Central memory CD8-positive, alpha-beta T cell (primary cell): Measurements from ENCODE around the gene RPL31.

Experiments used
- ATAC-seq: fragments of 150-1000 bp; cut with Tn5 transposase; replicated peaks from 2 replicates; pipeline ENCODE4 v1.10.0; 2022; ENCODE audit warnings: mild to moderate bottlenecking, moderate FRiP score, moderate number of reproducible peaks; ENCODE audit not compliant: poor library complexity, severe bottlenecking; ENCODE audit errors: extremely low read depth
- DNase-seq, 2 donors: peaks; one replicate each; pipeline ENCODE4 v3.0.0; 2021; ENCODE audit warnings: low spot score in 2 of 2
- H3K27ac Mint-ChIP-seq: one replicate; pipeline ENCODE4 v1.8.0; 2022; ENCODE audit warnings: low read depth, mild to moderate bottlenecking, moderate library complexity, mixed read lengths
- H3K27me3 Mint-ChIP-seq: one replicate; pipeline ENCODE4 v1.8.0; 2022; ENCODE audit warnings: mixed read lengths
- H3K36me3 Mint-ChIP-seq: one replicate; pipeline ENCODE4 v1.8.0; 2022; ENCODE audit warnings: mild to moderate bottlenecking, moderate library complexity, mixed read lengths; ENCODE audit not compliant: insufficient read depth
- H3K4me1 Mint-ChIP-seq: one replicate; pipeline ENCODE4 v1.8.0; 2022; ENCODE audit warnings: mixed read lengths
- H3K4me3 Mint-ChIP-seq: one replicate; pipeline ENCODE4 v1.8.0; 2022; ENCODE audit warnings: mild to moderate bottlenecking, moderate library complexity, mixed read lengths
- H3K9me3 Mint-ChIP-seq: one replicate; pipeline ENCODE4 v1.8.0; 2022; ENCODE audit warnings: mixed read lengths

Gene RPL31

DNA sequence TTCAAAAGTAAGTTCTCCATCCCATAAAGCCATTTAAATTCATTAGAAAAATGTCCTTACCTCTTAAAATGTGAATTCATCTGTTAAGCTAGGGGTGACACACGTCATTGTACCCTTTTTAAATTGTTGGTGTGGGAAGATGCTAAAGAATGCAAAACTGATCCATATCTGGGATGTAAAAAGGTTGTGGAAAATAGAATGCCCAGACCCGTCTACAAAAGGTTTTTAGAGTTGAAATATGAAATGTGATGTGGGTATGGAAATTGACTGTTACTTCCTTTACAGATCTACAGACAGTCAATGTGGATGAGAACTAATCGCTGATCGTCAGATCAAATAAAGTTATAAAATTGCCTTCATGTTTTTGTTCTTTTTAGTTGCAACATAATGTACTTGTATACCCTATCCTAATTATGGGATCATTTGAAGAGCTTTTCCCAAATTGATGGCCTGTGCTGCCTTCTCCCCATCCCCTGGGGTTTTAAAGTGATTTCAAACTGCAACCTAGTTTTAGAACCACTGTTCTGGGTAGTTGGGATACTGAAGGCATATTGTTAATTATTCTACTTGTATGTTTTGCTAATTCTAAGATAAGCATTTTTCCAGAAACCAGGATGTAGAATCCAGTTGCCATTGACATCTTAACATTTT, 4.1 kb downstream of the RPL31 start:
- DNase-seq = no peak
- H3K9me3 Mint-ChIP-seq = no peaks in the 10 kb centered on the region
- H3K4me1 Mint-ChIP-seq = peaks cover 67% of the 10 kb centered on the region
- no peak overlapping the region for H3K27ac Mint-ChIP-seq
- ATAC-seq = no peak
- H3K4me3 Mint-ChIP-seq = no peak overlapping the region
- peaks cover 73% of the 10 kb centered on the region for H3K36me3 Mint-ChIP-seq
- H3K27me3 Mint-ChIP-seq = no peaks in the 10 kb centered on the region

DNA sequence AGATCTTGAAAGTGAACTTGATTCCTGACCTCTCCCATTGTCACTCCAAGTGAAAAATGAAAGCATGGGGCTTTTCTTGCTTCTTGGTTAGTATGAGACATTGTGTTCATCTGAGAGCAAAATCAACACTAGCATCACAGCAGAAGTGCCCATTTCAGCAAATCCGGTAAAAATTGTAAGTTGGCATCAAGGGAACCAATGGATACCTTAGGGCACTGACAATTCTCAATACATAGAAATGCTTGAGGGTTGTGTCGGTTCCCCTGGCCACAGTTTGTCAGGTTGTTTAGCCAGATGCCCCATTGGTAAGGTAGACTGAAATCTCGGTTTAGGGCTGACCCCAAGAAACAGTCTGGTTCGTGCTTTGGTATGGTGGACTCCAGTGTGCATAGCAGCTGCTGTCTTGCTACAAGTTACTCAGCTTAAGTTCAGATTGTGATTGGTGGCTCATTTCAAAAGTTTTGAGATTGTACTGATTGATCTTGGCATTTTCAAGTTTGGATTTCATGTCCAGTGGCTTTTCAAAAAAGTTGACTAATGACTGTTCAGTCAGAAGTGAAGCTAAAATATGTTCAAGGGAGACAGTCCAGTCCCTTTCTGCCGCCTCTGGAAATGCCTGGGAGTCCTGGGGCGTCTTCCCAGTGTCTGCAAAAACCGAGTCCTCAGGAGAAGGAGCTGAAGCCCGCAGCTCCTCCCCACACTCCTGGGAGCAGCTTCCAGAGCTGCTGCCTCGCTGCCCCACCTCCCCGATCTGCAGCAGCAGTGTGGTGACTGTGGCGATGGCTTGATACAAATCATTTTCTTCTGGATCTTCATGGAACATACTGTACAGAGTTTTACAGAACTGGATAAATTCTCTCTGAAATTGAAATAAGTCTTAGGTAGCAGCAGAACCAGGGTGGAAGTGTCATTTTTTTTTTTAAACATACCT, 5.6 kb downstream of the RPL31 start:
- DNase-seq = no peak
- Mint-ChIP-seq H3K4me1 (peaks cover 65% of the 10 kb centered on the region), H3K36me3 (peaks cover 73% of the 10 kb centered on the region), H3K4me3 (no peak overlapping the region), H3K9me3 (no peaks in the 10 kb centered on the region), H3K27ac (no peak overlapping the region), H3K27me3 (no peaks in the 10 kb centered on the region)
- no peak for ATAC-seq

DNA sequence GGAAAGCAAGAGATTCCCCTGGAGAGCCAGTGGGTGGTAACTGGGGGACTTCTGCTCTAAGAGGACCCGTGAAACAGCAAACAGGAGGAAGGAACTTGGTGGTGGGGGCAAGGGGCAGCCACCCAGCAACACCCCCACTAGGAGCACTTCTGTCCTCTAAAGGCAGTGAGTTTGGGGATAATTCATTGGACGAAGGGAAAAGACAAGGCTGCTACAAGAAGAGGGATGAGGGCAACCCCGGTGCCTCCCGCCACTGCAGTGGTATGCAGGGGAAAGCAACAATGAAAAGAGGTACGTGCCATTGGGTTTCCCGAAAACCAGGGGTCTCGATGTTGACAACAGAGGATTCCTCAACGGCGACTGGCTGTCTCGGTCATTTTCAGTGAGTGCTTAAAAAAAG, 9.1 kb downstream of the RPL31 start:
- Mint-ChIP-seq H3K36me3 (peaks cover 48% of the 10 kb centered on the region), H3K9me3 (no peaks in the 10 kb centered on the region), H3K4me3 (no peak overlapping the region), H3K27me3 (no peaks in the 10 kb centered on the region), H3K4me1 (peaks cover 34% of the 10 kb centered on the region), H3K27ac (peak overlapping the region; percentile 72)
- DNase-seq = no peak
- ATAC-seq = no peak

DNA sequence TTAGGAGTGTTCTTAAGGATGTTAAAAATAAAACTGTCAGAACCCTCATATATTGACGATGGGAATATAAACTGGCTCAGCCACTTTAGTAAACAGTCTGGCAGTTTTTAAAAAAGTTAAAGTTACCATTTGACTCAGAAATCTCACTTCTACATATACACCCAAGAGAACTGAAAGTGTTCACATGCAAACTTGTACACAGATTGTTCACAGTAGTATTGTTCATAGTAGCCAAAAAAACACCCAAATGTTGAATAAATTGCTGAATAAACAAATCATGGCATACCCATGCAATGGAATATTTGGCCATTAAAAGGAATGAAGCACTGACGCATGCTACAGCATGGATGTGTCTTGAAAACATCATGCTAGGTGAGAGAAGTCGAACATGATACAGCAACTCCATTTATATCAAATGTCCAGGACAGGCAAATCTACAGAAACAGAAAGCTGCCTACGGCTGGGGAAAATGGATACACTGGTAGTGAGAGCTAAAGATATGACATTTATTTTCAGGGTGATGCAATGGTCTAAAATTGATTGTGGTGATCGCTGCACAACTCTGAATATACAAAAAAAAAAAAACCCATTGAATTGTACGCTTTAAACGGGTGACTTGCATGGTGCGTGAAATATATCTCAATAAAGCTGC, 10.1 kb downstream of the RPL31 start:
- no peaks in the 10 kb centered on the region for H3K9me3 Mint-ChIP-seq
- H3K36me3 Mint-ChIP-seq = peaks cover 45% of the 10 kb centered on the region
- peaks cover 31% of the 10 kb centered on the region for H3K4me1 Mint-ChIP-seq
- no peaks in the 10 kb centered on the region for H3K27me3 Mint-ChIP-seq
- H3K27ac Mint-ChIP-seq = no peak overlapping the region
- DNase-seq (no peak), ATAC-seq (no peak)
- H3K4me3 Mint-ChIP-seq = no peak overlapping the region

DNA sequence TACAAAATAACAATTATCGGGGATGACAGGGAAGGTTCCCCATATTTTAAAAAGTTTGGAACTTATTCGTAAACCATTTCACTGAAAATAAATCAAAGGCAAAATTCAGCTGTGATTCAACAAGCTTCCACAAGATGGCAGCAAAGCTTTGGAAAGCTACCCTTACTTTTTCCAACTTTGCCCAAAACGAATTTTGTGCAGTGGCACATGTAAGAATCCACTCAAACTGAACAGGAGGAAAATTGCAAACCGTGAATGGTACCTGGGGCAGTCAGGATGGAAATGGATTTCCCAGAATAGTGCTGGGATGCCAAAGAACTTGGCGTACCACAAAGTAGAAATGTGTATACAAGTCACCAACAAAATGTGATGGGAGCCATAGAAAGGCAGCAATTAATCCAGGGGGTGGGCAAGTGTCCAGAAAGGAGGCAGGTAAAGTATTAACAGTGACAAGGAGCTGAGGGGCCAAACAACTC, 10.7 kb downstream of the RPL31 start:
- Mint-ChIP-seq H3K36me3 (peaks cover 40% of the 10 kb centered on the region), H3K27me3 (no peaks in the 10 kb centered on the region), H3K9me3 (no peaks in the 10 kb centered on the region), H3K27ac (no peak overlapping the region), H3K4me3 (no peak overlapping the region), H3K4me1 (peaks cover 26% of the 10 kb centered on the region)
- ATAC-seq = no peak
- DNase-seq = no peak

DNA sequence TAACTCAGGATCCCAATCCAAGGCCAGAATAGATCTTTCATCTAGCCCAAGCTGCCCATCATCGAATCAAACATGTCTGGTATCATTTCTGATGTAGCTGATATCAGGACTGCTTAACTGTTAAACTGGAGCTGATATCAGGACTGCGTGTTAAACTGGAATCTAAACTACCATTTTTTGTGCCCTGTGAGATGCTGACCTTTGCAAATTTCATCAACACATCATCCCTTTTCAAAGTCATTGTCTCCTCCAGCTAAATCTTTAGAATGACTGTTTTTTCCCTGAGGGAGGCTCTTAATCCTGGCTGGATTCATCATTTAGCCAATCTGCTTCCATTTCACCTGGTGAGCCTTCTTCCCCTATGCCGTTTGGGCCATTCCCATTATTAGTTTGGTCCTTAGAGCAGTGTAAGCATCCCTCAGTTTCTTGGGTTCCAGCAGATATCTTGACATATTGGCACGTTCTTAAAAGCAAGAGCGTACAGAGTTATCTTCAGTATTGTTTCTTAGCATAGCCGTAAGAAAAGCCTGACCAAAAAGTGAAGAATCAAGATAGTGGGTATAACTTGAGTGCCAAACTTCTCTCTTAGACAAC, 12.3 kb downstream of the RPL31 start:
- no peak for ATAC-seq
- no peak overlapping the region for H3K27ac Mint-ChIP-seq

DNA sequence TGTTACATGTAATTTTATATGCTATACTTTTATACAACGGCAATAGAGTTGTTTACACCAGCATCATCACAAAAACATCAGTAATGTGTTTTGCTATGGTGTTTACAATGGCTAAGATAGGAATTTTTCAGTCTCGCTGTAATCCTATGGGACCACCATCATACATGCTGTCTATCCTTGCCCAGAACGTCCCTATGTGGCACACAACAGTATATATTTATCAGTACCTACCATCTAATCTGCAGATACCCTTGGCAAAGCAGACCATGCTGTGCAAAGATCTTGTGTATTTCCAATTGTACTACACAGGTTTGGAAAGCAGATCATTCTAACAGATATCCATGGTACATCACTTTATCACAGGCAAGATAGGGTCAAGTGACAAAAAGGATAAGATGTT, 15.3 kb downstream of the RPL31 start:
- Mint-ChIP-seq H3K27me3 (no peaks in the 10 kb centered on the region), H3K4me3 (no peak overlapping the region), H3K36me3 (peaks cover 14% of the 10 kb centered on the region), H3K4me1 (peaks cover 6% of the 10 kb centered on the region), H3K9me3 (no peaks in the 10 kb centered on the region), H3K27ac (no peak overlapping the region)
- no peak for DNase-seq
- ATAC-seq = no peak

More for the DNA sequence above, 12.3 kb downstream of the RPL31 start:
- Mint-ChIP-seq H3K4me1 (peaks cover 18% of the 10 kb centered on the region), H3K27me3 (no peaks in the 10 kb centered on the region), H3K4me3 (no peak overlapping the region), H3K36me3 (peaks cover 26% of the 10 kb centered on the region), H3K9me3 (no peaks in the 10 kb centered on the region)
- no peak for DNase-seq

DNA sequence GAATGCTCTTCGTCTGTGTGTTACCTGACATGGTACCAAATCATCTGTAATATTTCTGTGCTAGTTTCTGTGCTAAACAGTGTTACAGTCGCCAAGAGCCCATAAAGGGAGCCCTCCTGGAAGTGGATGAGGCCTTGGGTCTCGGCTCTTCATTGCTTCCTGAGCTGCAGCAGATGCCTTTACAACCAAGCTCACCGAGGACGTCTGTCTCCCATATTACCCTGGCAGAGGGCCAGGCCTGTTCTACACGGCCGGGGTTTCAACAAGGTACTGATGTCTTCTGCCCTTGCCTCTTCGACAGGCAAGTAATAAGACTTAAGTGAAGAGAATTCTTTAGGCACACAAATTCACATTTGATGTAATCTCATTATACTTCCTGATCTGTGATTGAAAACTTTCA, 16.8 kb downstream of the RPL31 start:
- Mint-ChIP-seq H3K4me3 (no peak overlapping the region), H3K4me1 (no peaks in the 10 kb centered on the region), H3K27me3 (no peaks in the 10 kb centered on the region), H3K36me3 (peaks cover 9% of the 10 kb centered on the region), H3K27ac (no peak overlapping the region), H3K9me3 (no peaks in the 10 kb centered on the region)
- no peak for DNase-seq
- no peak for ATAC-seq

DNA sequence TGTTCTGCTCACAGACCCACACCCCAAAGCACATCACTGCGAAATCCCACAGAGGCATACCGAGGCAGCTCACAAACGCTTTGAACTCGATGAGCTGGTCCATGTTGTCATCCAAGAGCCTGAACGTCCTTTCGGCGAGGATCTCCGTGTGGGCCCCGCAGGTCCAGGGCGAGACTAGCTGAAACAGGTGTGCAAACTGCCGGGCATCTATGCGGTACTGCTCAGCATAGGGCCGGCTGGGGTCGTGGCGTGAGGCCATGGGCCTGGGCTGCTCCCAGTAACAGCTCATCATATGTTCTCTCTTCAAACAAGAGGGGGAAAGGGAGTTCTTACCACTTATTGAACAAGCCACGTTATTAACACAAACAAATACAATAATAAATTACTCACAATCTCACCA, 20.1 kb downstream of the RPL31 start:
- no peaks in the 10 kb centered on the region for H3K9me3 Mint-ChIP-seq
- H3K4me3 Mint-ChIP-seq = no peak overlapping the region
- peaks cover 4% of the 10 kb centered on the region for H3K36me3 Mint-ChIP-seq
- H3K27me3 Mint-ChIP-seq = no peaks in the 10 kb centered on the region
- no peaks in the 10 kb centered on the region for H3K4me1 Mint-ChIP-seq
- ATAC-seq (no peak), DNase-seq (no peak)
- H3K27ac Mint-ChIP-seq = no peak overlapping the region

DNA sequence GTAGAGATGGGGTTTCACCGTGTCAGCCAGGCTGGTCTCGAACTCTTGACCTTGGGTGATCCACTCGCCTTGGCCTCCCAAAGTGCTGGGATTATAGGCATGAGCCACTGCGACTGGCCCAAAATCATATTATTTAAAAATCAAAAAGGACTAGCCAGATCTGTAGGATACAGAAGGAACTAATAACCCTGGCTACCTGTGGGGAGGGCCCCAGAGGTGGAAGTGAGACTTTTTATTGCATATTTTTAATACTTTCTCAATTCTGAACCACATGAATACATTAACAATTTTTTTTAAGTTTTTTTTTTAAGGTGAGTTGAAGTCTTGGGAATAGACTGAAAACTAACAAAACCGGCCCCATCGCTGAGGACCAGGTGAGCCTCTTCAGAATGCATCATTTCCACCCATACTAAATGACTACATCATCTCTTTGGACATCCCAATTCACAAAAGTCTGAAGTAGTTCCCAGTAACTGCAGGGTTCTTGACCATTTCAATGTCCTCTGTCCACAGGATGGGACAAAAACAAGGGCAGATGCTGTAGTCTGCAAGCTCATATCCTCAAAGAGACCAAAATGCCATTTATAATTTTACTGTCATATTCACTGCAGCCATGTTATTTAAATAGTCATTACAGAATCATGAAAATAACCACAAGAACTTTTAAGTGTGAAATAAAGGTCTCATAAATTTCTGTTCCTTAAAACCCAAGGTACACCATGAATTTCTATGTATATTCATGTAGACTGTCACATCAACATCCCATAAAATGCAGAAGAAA, 21.4 kb downstream of the RPL31 start:
- ATAC-seq = no peak
- DNase-seq = no peak
- no peaks in the 10 kb centered on the region for H3K4me1 Mint-ChIP-seq
- peaks cover 4% of the 10 kb centered on the region for H3K36me3 Mint-ChIP-seq
- no peak overlapping the region for H3K4me3 Mint-ChIP-seq
- no peaks in the 10 kb centered on the region for H3K9me3 Mint-ChIP-seq
- H3K27ac Mint-ChIP-seq = no peak overlapping the region
- no peaks in the 10 kb centered on the region for H3K27me3 Mint-ChIP-seq

DNA sequence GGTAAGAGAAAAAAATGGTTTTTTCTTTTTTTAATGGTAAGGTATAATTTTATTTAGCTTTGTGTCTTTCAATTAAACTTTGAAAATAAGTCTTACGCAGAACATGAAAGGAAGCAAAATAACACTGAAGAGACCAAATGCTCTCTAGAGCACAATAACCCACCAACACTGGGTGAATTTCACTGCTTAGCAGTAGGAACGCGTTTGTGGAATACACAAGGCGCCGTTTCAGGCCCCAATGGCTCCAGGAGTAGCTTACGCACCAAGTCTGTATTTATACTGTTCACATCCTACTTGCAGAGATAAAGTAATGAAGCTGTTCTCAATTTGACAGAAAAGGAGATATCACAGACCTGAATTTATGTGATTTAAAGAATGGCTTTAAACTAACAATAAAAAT, 23.5 kb downstream of the RPL31 start:
- H3K4me3 Mint-ChIP-seq = no peak overlapping the region
- peaks cover 4% of the 10 kb centered on the region for H3K36me3 Mint-ChIP-seq
- H3K9me3 Mint-ChIP-seq = no peaks in the 10 kb centered on the region
- DNase-seq (no peak), ATAC-seq (no peak)
- H3K27ac Mint-ChIP-seq = no peak overlapping the region
- H3K4me1 Mint-ChIP-seq = no peaks in the 10 kb centered on the region
- H3K27me3 Mint-ChIP-seq = no peaks in the 10 kb centered on the region

DNA sequence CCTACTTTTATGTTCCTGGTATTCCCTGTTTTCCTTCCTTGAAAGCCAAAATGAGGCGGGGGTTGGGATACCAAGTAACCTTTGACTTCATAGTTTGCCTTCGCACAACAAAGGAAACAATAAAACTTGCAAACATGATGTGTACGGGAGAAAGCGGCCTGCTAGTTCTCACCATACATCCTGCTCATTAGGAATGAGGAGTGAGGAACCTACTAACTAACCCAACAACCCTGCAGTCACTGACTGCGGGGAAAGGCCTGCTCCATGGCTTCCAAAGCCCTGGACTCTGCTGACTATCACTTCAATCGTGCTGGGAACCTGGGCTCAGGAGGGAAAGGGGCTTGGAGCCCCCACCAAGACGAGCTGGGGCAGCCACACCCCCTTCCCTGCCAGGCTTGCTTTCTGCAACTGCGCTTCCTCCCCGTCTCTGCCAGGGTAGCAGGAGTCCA, 24.2 kb downstream of the RPL31 start:
- DNase-seq = no peak
- H3K27ac Mint-ChIP-seq = no peak overlapping the region
- H3K4me3 Mint-ChIP-seq = no peak overlapping the region
- peaks cover 2% of the 10 kb centered on the region for H3K36me3 Mint-ChIP-seq
- H3K4me1 Mint-ChIP-seq = no peaks in the 10 kb centered on the region
- H3K9me3 Mint-ChIP-seq = no peaks in the 10 kb centered on the region
- H3K27me3 Mint-ChIP-seq = no peaks in the 10 kb centered on the region
- no peak for ATAC-seq
